Measurements from ENCODE around the gene EIF3K.
A peak's percentile ranks its signal among the peaks of the same experiment; 100 is the strongest.

Gene EIF3K

GRCh38 chr19:38669552-38669951 is 50.6 kb downstream of the EIF3K start:
- FAIRE-seq = no peak

DNA sequence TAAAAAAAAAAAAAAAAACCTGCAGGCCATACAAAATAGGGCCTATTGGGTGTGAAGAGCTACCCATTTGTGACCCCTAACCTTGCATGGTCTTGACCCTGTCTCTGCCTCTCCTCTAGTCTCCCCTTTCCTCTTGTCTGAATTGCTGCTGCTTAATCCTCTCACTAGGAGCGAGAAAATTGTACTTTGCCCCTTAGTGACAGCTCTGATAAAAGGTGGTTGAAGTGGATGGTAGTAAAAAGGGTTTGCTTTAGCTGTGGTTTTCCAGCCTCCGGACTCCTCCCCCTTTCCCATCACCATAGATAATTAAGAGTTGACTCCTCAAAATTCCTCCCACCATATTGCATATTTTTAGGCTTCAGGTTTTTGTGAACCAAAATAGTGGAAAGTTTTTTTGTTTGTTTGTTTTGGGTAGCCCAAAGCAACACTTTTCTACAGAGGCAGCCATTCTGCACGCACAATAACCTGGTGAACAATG is 52.0 kb downstream of the EIF3K start:
- no peak for FAIRE-seq

GRCh38 chr19:38671654-38672053 is 52.7 kb downstream of the EIF3K start:
- FAIRE-seq = no peak

DNA sequence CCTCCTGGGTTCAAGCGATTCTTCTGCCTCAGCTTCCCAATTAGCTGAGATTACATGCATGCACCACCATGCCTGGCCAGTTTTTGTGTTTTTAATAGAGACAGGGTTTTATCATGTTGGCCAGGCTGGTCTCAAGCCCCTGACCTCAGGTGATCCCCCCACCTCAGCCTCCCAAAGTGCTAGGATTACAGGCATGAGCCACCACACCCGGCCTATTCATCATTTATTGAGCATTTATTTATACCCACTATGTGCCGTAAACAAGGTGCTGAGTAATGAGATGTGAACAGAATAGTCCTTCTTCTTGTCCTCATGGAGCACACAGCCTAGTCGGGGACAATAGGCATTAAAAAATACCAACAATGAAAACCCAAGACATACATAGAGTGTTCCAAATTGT is 54.0 kb downstream of the EIF3K start:
- no peak for FAIRE-seq

DNA sequence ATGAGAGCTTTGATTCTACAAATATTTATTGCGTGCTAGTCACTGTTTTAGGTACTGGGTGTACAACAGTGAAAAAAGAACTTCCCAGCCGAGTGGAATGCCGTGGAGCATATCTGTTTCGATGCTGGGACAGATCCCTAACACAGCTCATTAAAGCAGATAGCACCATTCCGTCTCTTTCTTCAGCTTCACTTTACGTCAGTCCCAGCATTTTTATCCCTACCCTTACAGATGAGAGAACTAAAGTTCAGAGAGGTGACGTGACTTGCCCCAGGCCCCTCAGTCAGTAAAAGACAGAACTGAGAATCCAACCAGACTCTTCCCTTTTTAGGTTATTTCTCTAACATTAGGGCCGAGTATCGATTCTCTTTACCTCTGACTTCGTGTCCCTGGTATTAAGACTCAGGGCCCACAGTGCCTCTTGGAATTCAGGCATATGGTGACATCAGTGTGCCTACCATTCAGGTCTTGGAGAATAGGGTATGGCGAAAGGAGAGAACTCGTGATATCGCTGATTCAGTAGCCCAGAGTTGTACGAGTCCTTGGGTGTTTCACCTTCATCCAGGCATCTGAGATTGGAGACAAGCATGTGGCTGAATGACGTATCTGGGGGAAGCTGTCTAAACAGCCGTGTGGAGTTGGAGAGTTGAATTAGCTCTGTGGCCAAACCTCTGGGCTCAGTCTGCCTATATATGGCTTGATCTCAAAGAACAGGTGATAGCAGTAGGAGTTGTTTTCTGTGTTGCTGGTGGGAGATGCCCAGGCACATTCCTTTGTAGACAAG is 55.6 kb downstream of the EIF3K start:
- no peak for FAIRE-seq

GRCh38 chr19:38675611-38676010 is 56.6 kb downstream of the EIF3K start:
- no peak for FAIRE-seq

DNA sequence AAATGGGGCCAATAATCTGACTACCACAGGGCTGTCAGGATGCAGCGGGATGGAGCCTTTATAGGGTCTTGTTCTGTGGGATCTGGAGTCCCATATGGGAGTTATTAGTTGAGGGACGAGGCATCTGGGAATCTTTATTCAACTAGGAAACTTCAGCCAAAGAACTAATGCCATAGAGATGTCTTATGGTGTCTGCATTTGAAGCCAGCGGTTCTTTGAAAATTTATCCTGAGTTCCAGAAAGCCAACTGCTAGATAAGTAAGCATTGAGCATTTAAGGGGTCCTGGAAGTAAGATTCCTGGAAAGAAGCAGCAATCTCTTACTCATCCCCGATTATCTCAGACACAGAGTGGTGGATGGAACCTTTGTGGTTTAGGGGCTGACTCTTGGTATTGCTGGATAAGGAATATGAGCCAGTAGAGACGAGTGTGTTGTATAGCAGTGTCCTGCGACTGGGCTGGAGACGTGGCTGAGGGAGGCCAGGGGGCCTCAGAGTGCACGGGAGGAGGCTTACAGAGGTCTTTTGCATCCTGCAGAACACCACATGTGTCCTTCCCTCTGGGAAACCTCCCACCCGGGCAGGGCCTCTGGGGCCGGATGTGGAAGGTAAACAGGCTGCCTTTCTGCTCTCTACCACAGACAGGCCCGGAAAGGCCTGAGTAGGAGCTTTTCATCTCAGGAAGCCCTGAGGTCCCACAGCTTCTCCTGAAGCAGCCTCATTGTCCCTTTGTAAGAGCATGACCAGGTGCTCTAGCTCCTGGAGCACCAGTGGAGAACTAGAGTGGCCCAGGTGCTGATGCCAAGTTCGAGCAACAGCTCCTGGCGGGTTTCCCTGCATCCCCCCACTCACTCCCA is 57.3 kb downstream of the EIF3K start:
- FAIRE-seq = no peak

DNA sequence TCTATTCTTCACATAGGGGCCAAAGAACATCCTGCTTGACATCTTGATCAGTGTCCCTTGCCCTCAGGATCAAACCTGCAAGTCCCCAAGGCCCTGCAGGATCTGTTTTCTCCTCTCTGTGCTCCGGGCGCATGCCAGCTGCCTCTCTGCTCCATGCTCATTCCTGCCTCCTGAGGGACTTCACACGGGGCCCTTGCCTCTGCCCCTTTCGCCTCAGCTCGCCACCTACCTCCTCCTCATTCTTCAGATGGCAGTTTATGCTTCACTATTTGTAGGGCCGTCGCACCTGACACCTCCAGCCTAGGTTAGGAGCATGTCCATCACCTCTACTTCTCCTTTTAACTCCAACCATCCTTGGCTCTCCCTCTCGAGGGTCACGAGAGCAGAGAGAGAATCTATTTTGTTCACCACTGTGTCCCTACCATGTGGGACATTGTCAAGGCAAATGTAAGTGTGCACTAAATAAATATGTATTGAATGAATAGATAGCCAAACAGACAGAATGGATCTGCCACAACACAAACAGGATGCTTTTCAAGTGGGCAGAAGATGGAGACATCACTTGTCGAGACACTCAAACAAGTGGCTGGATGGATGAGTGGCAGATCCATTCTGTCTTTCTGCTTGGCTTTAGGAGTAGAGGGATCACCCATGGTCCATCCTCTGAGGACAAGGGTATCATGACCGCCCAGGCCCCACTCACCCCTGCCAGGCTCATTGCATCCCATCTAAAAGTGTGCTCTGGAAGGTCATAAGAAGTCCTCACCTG is 58.1 kb downstream of the EIF3K start:
- FAIRE-seq = no peak

DNA sequence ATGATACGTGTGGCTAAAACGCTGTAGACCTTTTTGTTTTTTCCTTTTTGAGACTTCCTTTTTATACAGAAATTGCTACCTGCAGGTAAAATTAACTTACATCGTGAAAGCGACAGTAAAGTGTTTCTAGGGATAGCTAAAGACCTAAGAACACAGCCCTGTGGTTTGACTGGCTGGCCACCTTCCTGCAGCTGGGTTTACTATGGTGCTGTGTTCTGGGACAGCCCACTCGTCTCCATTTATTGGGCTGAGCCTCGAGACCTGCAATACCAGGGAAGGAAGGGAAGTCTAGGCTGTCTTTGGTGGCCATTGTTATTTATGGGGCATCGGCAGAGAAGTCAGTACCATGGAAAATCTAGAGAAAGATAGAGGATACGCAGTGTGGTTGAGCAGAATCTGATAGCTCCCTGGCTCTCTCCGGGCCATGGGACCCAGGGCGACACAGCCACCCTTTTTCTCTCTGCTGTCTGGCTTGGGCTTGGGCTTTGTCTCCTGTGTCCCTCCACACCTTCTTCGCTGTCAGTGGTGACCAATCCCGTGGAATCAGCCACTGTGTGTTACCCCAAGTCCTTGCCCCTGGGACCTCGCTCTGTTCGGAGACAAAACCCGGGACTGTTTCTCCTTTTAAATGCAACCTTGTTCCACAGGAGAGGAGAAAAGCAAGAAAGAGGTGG is 59.4 kb downstream of the EIF3K start:
- FAIRE-seq = no peak

GRCh38 chr19:38678891-38679494 is 60.0 kb downstream of the EIF3K start:
- no peak for FAIRE-seq

DNA sequence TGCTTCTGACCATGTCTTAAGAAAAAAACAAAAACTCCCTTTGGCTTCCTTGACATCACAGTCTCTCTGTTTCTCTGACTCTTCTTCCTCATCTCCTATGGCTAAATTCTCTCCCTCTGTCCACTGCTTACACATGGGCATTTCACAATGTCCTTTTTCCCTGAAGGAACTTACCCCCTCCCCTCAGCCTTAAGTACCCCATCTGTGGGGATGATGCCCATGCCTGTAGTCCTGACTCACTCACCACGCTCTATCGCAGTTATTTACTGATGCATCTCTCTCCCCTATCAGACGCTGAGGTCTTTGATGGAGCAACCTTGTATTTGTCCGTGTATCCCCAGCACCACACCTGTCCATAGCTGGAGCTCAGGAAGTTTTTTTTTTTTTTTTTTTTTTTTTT is 60.9 kb downstream of the EIF3K start:
- no peak for FAIRE-seq

- FAIRE-seq = no peak
Observed at GRCh38 chr19:38682195-38682867, 63.3 kb downstream of the EIF3K start.

- FAIRE-seq = no peak
Observed at GRCh38 chr19:38682872-38683392, 63.9 kb downstream of the EIF3K start.

- peak; percentile 28 for FAIRE-seq
Observed at GRCh38 chr19:38683393-38684077, 64.5 kb downstream of the EIF3K start.

DNA sequence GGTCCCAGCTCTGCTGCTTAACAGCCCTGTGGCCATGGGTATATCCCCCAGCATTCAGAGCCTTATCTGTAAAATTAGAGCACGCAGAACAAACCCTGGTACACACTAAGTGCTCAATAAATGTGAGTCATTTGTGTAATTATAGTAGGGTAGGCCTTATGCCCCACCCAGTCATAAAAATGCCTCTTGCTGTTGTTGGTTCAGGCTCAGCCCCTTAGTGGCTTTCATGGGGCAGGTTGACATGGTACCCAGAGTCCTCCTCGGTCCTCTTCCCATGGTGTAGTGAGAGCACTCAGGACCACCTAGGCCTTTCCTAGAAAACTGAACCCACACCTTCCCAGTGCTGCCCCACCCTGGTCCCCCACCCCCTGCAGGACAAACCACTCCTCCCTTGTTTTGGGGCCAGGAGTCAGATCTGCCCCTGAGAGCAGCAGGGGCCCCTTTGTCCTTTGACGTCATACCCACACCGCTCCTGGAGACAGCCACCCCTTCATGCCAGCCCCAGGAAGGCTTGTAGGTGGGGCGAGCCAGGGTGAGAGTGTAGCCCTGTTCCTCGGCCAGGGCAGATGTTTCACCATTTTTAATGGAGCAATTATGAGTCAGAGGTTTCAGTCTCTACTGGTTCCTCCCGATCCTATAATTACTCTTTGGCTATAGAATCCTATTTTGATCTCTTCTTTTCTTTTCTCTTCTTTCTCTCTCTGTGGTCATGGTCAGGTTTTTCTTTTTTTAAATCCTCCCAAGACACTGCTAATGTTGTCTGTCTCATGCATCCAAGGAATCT is 65.3 kb downstream of the EIF3K start:
- no peak for FAIRE-seq

DNA sequence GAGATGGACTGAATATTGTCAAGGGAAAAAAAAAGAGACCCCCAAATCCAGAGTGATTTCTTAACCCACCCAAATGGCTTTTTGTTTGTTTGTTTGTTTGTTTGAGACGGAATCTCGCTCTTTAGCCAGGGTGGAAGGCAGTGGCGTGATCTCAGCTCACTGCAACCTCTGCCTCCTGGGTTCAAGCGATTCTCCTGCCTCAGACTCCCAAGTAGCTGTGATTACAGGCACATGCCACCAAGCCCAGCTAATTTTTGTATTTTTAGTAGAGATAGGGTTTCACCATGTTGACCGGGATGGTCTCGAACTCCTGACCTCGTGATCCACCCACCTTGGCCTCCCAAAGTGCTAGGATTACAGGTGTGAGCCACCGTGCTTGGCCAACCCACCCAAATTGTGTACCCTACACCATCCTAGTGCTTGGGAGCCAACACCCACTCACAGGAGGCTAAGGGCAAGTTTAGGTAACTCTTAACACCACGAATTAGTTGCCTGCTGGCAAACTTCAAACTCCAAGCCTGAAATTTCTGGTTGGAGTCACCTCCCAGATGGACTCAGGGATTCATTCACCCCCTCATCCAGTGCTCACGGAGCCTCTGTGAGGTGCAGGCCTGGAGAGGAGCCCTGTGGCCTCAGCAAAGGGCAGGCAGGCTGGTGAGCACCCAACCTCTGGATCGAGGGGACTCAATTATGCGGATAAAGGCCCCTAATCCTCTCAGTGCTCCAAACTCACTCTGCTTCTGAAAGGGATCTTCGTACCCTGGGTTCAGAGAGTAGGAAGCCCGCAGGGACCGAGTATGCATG is 66.1 kb downstream of the EIF3K start:
- FAIRE-seq = no peak

GRCh38 chr19:38685666-38686529 is 66.9 kb downstream of the EIF3K start:
- no peak for FAIRE-seq

GRCh38 chr19:38686530-38686888 is 67.5 kb downstream of the EIF3K start:
- FAIRE-seq = no peak
